Esophagus muscularis mucosa (tissue), 4 donors: Measurements from ENCODE around the gene STARD5. TPM values are rescaled to one million over a fixed set of nuclear protein-coding genes. Genes with fewer than 3 reads are reported as not detected.

Experiments
- DNase-seq: peaks from one replicate; pipeline ENCODE4 v3.0.0-alpha.2; 2017; ENCODE audit errors: extremely low spot score
- H3K27ac ChIP-seq, 4 donors: fragments of 200-600 bp; sonication (generic); replicated peaks in 1 of 4; 1 replicate in 3 of 4; 2 replicates in 1 of 4; pipeline ENCODE4 v1.5.1; 2016 to 2019; ENCODE audit warnings: mild to moderate bottlenecking in 1 of 4
- H3K27me3 ChIP-seq, 4 donors: fragments of 200-600 bp; sonication (generic); one replicate each; pipeline versions ENCODE4 v1.5.1 to v1.6.0; 2016 to 2019
- H3K36me3 ChIP-seq, 4 donors: fragments of 200-600 bp; sonication (generic); one replicate each; pipeline ENCODE4 v1.5.1; 2016 to 2019
- H3K4me1 ChIP-seq, 4 donors: fragments of 200-600 bp; sonication (generic); one replicate each; pipeline ENCODE4 v1.5.1; 2016 to 2019
- H3K4me3 ChIP-seq, 4 donors: fragments of 200-600 bp; sonication (generic); 1 replicate in 2 of 4; 2 replicates in 2 of 4; pipeline ENCODE4 v1.5.1; 2016 to 2019; ENCODE audit warnings: mild to moderate bottlenecking in 4 of 4, moderate library complexity in 1 of 4
- H3K9me3 ChIP-seq, 4 donors: fragments of 200-600 bp; sonication (generic); 1 replicate in 3 of 4; 2 replicates in 1 of 4; pipeline ENCODE4 v1.5.1; 2016 to 2019
- EP300 ChIP-seq: sonication (generic); formaldehyde crosslinking; IDR thresholded peaks from one replicate; pipeline ENCODE4 v1.6.1; 2017; ENCODE audit warnings: antibody characterized with exemption
- POLR2A ChIP-seq: fragments of 450-650 bp; IDR thresholded peaks from one replicate; pipeline ENCODE4 v1.6.1; 2017; ENCODE audit warnings: antibody characterized with exemption, moderate library complexity, mild to moderate bottlenecking, low read depth
- POLR2AphosphoS5 ChIP-seq, 2 donors: sonication (generic); formaldehyde crosslinking; IDR thresholded peaks; one replicate each; pipeline ENCODE4 v1.6.1; 2017; ENCODE audit warnings: antibody characterized with exemption in 2 of 2
- WGBS: methylation state at CpG from one replicate; pipeline ENCODE4 v1.1.5; 2018; 5-methylcytosine and 5-hydroxymethylcytosine counted together
- intact Hi-C: fragments of 100-400 bp; cut with DNase I; formaldehyde crosslinking; loops from one replicate; pipeline ENCODE4 v1.15.1; 2023
- total RNA-seq, 4 donors: library from RNA; depleted of rRNA; stranded (reverse); fragments of >200 nt; gene quantifications; one replicate each; pipeline versions ENCODE4 v1.1.0 to v1.2.1, GENCODE V29; 2016
- TF ChIP-seq, protein P1 (sequence below), 3 experiments: fragments of 200-600 bp in 2 of 3; fragments of 450-650 bp in 1 of 3; sonication (generic) in 2 of 3; IDR thresholded peaks; one replicate each; pipeline ENCODE4 v1.5.1; 2017 to 2019; ENCODE audit warnings: antibody characterized with exemption in 3 of 3, mild to moderate bottlenecking in 2 of 3, moderate library complexity in 1 of 3

Gene STARD5
- total RNA-seq, 4 donors from 2014 or later = 2.7 to 3.7 (median 3.0) TPM

DNA sequence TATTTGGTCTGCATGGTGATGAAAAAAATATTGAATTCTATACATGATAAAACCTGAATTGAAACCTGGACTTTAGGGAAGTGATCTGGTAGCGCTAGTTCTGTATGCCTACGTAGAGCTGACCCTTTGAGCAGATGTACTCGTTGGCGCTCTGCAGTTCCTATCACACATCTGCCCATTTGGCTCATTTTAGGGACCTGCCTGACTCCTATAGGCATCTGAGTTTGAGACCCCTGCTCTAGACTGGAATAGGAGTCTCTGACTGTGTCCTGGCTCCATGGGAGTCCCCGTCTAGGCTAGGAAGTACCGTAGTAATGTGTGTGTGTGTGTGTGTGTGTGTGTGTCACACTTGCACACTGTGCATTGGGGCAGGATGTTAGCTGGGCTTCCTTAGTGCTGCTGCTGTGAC, 21.2 kb downstream of the STARD5 start:
- 88% methylated on average over 6 of the region's 6 CpGs for whole genome bisulfite sequencing
- intact Hi-C loops = no loop called here
- Histone ChIP-seq H3K4me1 (peaks cover 5 to 26% (median 12%) of the 10 kb centered on the region in 4 donors), H3K36me3 (peaks cover 0 to 72% (median 39%) of the 10 kb centered on the region in 4 donors), H3K27ac (peak overlapping the region in 2 of 4 donors; percentile 5 to 27), H3K4me3 (no peak overlapping the region), H3K27me3 (peaks cover 0 to 5% (median 0%) of the 10 kb centered on the region in 4 donors), H3K9me3 (no peaks in the 10 kb centered on the region)
- no peak for DNase-seq
- no peak for TF ChIP-seq POLR2AphosphoS5 (IDR thresholded peaks at IDR 0.05)
- no peak for TF ChIP-seq EP300
- TF ChIP-seq, protein P1, sequence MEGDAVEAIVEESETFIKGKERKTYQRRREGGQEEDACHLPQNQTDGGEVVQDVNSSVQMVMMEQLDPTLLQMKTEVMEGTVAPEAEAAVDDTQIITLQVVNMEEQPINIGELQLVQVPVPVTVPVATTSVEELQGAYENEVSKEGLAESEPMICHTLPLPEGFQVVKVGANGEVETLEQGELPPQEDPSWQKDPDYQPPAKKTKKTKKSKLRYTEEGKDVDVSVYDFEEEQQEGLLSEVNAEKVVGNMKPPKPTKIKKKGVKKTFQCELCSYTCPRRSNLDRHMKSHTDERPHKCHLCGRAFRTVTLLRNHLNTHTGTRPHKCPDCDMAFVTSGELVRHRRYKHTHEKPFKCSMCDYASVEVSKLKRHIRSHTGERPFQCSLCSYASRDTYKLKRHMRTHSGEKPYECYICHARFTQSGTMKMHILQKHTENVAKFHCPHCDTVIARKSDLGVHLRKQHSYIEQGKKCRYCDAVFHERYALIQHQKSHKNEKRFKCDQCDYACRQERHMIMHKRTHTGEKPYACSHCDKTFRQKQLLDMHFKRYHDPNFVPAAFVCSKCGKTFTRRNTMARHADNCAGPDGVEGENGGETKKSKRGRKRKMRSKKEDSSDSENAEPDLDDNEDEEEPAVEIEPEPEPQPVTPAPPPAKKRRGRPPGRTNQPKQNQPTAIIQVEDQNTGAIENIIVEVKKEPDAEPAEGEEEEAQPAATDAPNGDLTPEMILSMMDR (IDR thresholded peaks at IDR 0.05) = no peak
- no peak for TF ChIP-seq POLR2A

DNA sequence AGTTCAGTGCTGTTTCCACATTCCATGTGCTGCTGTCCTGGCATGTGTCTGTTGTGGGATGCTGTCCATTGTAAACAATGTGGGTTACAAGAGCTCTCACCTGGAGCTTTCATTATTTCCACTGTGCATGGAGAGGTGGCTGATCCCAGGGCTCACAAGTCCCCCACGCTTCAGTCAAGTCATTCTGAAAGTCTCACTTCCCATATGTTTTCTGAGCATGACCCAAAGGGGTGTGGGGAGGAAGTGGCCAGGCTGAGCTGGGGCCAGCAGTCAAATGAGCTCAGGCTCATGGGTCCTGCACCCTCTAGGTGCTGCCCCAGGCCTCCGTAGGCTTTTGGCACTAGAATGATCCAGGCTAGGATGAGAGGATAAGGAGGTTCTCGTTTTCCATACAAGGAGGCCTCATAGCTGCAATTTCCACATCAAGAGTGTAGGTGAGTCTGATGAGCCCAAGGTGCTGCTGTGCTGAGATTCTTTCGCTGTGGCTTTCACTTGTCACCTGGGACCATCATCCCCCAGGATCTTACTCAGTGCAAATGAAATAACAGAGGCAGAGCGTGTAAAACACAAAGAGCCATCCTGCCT, 22.0 kb downstream of the STARD5 start:
- no peak for TF ChIP-seq EP300
- TF ChIP-seq, protein P1 (IDR thresholded peaks at IDR 0.05) = no peak
- no peak for TF ChIP-seq POLR2A
- no peak for TF ChIP-seq POLR2AphosphoS5 (IDR thresholded peaks at IDR 0.05)
- no peak for DNase-seq

DNA sequence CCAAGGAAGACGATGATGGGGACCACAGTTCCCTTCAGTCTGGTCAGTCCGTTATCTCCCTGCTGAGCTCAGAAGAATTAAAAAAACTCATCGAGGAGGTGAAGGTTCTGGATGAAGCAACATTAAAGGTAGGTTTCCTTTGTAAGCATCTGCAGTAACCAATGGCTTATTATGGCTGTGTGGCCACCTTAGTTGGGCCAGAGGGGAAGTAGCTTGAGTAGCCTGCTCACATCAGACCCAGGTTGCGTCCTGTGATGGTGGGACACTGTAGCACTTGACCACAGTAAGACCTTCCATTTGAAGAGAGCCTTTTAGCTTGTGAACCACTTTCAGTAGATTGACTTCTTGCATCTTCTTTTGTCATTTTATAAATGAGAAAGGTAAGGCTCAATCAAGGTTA, 22.6 kb downstream of the STARD5 start:
- Histone ChIP-seq H3K36me3 (peaks cover 0 to 59% (median 29%) of the 10 kb centered on the region in 4 donors), H3K27ac (no peak overlapping the region), H3K4me3 (no peak overlapping the region), H3K27me3 (peaks cover 0 to 9% (median 0%) of the 10 kb centered on the region in 4 donors), H3K4me1 (peaks cover 12 to 37% (median 23%) of the 10 kb centered on the region in 4 donors), H3K9me3 (no peaks in the 10 kb centered on the region)
- intact Hi-C loops = no loop called here
- 92% methylated on average over 4 of the region's 4 CpGs for WGBS
- no peak for DNase-seq
- no peak for TF ChIP-seq POLR2A

More for the DNA sequence above, 22.0 kb downstream of the STARD5 start:
- peaks cover 0 to 6% (median 0%) of the 10 kb centered on the region in 4 donors for H3K27me3 ChIP-seq
- no peak overlapping the region for H3K4me3 ChIP-seq
- no peaks in the 10 kb centered on the region for H3K9me3 ChIP-seq
- peaks cover 0 to 64% (median 33%) of the 10 kb centered on the region in 4 donors for H3K36me3 ChIP-seq
- intact Hi-C loops = no loop called here
- H3K4me1 ChIP-seq = peaks cover 7 to 33% (median 19%) of the 10 kb centered on the region in 4 donors
- H3K27ac ChIP-seq = peak overlapping the region in 2 of 4 donors; percentile 5 to 27
- WGBS = 87% methylated on average over 5 of the region's 5 CpGs

DNA sequence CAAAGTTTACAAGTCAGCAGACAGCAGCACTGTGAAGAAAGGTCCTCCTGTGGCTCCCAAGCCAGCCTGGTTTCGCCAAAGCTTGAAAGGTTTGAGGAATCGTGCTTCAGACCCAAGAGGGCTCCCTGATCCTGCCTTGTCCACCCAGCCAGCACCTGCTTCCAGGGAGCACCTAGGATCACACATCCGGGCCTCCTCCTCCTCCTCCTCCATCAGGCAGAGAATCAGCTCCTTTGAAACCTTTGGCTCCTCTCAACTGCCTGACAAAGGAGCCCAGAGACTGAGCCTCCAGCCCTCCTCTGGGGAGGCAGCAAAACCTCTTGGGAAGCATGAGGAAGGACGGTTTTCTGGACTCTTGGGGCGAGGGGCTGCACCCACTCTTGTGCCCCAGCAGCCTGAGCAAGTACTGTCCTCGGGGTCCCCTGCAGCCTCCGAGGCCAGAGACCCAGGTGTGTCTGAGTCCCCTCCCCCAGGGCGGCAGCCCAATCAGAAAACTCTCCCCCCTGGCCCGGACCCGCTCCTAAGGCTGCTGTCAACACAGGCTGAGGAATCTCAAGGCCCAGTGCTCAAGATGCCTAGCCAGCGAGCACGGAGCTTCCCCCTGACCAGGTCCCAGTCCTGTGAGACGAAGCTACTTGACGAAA, 24.2 kb downstream of the STARD5 start:
- peaks cover 20 to 53% (median 27%) of the 10 kb centered on the region in 4 donors for H3K4me1 ChIP-seq
- H3K27ac ChIP-seq = no peak overlapping the region
- H3K9me3 ChIP-seq = no peaks in the 10 kb centered on the region
- peaks cover 0 to 9% (median 0%) of the 10 kb centered on the region in 4 donors for H3K27me3 ChIP-seq
- 87% methylated on average over 9 of the region's 14 CpGs for WGBS
- intact Hi-C loops = no loop called here
- TF ChIP-seq, protein P1 (IDR thresholded peaks at IDR 0.05) = no peak
- TF ChIP-seq POLR2A = no peak
- no peak for TF ChIP-seq POLR2AphosphoS5 (IDR thresholded peaks at IDR 0.05)
- TF ChIP-seq EP300 = no peak
- peaks cover 0 to 45% (median 18%) of the 10 kb centered on the region in 4 donors for H3K36me3 ChIP-seq
- H3K4me3 ChIP-seq = peak overlapping the region in 1 of 4 donors; percentile 26
- DNase-seq = no peak

DNA sequence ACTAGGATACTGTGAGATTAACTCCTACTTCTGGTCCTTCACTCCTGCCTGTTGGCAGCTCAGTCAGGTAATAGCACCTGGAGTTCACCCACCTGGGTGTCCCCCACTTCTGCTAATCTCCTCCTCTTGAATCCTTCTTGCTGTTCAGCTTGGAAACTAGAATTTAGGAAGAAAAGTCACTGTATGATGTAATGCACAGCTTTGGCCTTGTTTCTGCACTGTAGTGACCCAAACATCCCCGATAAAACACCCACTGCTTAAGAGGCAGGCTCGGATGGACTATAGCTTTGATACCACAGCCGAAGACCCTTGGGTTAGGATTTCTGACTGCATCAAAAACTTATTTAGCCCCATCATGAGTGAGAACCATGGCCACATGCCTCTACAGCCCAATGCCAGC, 24.8 kb downstream of the STARD5 start:
- H3K4me1 ChIP-seq = peaks cover 20 to 59% (median 31%) of the 10 kb centered on the region in 4 donors
- H3K9me3 ChIP-seq = no peaks in the 10 kb centered on the region
- peaks cover 0 to 9% (median 0%) of the 10 kb centered on the region in 4 donors for H3K27me3 ChIP-seq
- DNase-seq = no peak
- peaks cover 0 to 43% (median 18%) of the 10 kb centered on the region in 4 donors for H3K36me3 ChIP-seq
- intact Hi-C loops = no loop called here
- H3K4me3 ChIP-seq = peak overlapping the region in 2 of 4 donors; percentile 5 to 43
- WGBS = 95% methylated on average over 3 of the region's 3 CpGs
- no peak overlapping the region for H3K27ac ChIP-seq
- TF ChIP-seq POLR2AphosphoS5 (IDR thresholded peaks at IDR 0.05) = no peak
- no peak for TF ChIP-seq EP300
- TF ChIP-seq, protein P1 (IDR thresholded peaks at IDR 0.05) = no peak
- TF ChIP-seq POLR2A = no peak
